NCI-H524 (cell line): ENCODE results near the gene CPPED1.
A peak's percentile ranks its signal among the peaks of the same experiment; 100 is the strongest.

Experiments
- DNase-seq, 2 experiments: peaks; one replicate each; lab custom pipeline; 2025; lab: John Stamatoyannopoulos, UW

CPPED1 gene

GRCh38 chr16:12680531-12680930 is 123.2 kb downstream of the CPPED1 start:
- DNase-seq = peak in 1 of 2 experiments; percentile 25

GRCh38 chr16:12679660-12680272 is 123.9 kb downstream of the CPPED1 start:
- no peak for DNase-seq

GRCh38 chr16:12678983-12679382 is 124.7 kb downstream of the CPPED1 start:
- no peak for DNase-seq

- DNase-seq = no peak
Observed at GRCh38 chr16:12677502-12677901, 126.2 kb downstream of the CPPED1 start.

- DNase-seq = peak; percentile 68 to 85
Observed at GRCh38 chr16:12675852-12676251, 127.8 kb downstream of the CPPED1 start.

- peak; percentile 39 to 47 for DNase-seq
Observed at GRCh38 chr16:12675046-12675445, 128.6 kb downstream of the CPPED1 start.

- no peak for DNase-seq
Observed at GRCh38 chr16:12674524-12674923, 129.2 kb downstream of the CPPED1 start.

GRCh38 chr16:12674071-12674470 is 129.6 kb downstream of the CPPED1 start:
- no peak for DNase-seq

- DNase-seq = peak; percentile 95 to 99
Observed at GRCh38 chr16:12673466-12673865, 130.2 kb downstream of the CPPED1 start.

- peak; percentile 96 to 97 for DNase-seq
Observed at GRCh38 chr16:12672986-12673385, 130.7 kb downstream of the CPPED1 start.

- DNase-seq = no peak
Observed at GRCh38 chr16:12669908-12670307, 133.8 kb downstream of the CPPED1 start.

- no peak for DNase-seq
Observed at GRCh38 chr16:12667909-12668308, 135.8 kb downstream of the CPPED1 start.

- peak; percentile 67 to 81 for DNase-seq
Observed at GRCh38 chr16:12664164-12664733, 139.4 kb downstream of the CPPED1 start.

GRCh38 chr16:12661656-12662172 is 142.0 kb downstream of the CPPED1 start:
- DNase-seq = peak; percentile 86 to 93

- peak; percentile 86 to 93 for DNase-seq
Observed at GRCh38 chr16:12659871-12660270, 143.8 kb downstream of the CPPED1 start.

- no peak for DNase-seq
Observed at GRCh38 chr16:12658506-12658905, 145.2 kb downstream of the CPPED1 start.

GRCh38 chr16:12655537-12655936 is 148.2 kb downstream of the CPPED1 start:
- DNase-seq = no peak

GRCh38 chr16:12653820-12654392 is 149.8 kb downstream of the CPPED1 start:
- DNase-seq = no peak

- no peak for DNase-seq
Observed at GRCh38 chr16:12652924-12653323, 150.8 kb downstream of the CPPED1 start.

GRCh38 chr16:12651765-12652512 is 151.7 kb downstream of the CPPED1 start:
- DNase-seq = no peak

GRCh38 chr16:12649356-12649755 is 154.3 kb downstream of the CPPED1 start:
- DNase-seq = no peak

GRCh38 chr16:12646490-12647274 is 157.0 kb downstream of the CPPED1 start:
- no peak for DNase-seq
